CD4-positive, alpha-beta T cell treated with Interleukin-17A for 1 hour (primary cell): ENCODE data around the gene NBAS.
A peak's percentile ranks its signal among the peaks of the same experiment; 100 is the strongest.

ENCODE experiments used
- DNase-seq: peaks from one replicate; pipeline ENCODE4 v3.0.0-alpha.2; 2020

NBAS gene

DNA sequence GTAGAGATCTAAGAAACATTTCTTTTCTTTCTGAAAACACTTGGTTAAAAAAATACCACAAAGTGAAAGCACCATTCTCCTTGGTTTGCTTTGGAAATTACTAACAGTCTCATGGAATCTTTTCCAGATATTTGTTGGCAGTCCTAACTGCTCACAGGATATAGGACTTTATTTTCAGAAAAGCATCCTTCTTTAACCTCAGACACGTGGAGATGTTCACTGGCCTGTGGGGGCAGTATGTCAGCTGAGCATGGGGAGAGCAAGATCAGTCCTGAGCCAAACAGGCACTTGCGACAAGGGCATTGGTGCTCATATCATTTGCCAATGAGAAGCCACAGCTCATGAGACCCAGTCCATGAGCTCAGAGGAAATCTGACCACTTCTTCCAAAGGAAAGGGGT is 371.9 kb downstream of the NBAS start:
- no peak for DNase-seq

DNA sequence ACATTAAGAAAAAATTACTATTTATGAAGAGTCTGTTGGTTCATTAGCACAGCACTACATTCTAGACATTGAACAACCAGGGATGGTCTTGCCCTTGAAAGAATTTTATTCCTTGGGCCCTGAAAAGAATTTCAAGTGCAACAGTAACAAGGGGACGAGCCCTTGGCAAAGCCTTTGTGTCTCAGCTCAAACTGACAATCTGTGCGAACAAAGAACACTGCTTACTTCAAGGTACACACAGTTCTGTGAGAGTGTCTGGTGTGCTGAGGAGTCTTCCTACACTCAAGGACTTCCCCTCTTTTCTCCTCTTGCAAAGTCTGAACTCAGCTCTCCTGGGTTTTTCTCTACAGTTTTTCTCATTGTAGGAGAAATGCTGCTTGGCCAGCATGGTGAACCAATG is 373.4 kb downstream of the NBAS start:
- DNase-seq: no peak

- no peak for DNase-seq
Measured at GRCh38 chr2:15186118-15186517, 375.0 kb downstream of the NBAS start.

DNA sequence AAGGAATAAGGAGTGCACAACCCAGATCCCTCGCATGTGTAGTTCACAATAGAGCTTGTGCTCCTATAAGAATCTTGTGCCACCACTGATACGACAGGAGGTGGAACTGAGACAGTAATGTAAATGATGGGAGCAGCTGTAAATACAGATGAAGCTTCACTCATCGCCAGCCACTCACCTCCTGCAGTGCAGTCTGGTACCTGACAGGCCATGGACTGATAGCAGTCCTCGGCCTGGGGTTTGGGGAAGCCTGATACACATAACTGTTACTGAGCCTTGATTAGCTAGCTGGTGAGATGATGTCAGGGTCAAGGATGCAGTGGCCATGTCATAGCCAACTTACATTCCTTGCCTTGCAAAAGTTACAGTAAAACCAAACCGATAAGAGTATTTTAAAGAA is 376.6 kb downstream of the NBAS start:
- DNase-seq: no peak

- DNase-seq: no peak
Measured at GRCh38 chr2:15182275-15182674, 378.9 kb downstream of the NBAS start.

GRCh38 chr2:15181092-15181745 is 379.9 kb downstream of the NBAS start:
- no peak for DNase-seq

DNA sequence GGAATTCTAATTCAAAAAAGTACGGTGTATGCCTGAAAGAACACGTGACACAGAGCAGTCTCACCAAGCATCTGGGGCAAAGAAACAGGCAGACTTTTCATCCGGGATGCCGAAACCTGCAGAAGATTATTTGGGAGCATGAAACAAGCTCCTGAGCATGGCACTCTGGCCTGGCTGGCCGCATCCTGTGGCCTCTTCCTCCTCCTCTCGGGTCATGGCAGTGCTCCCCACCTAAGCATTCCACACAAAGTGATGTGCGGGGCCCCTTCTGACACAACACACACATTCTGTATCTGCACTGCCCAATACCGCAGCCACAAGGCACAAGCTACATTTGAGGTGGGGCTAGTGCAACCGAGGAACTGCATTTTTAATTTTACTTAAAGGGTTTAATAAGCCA is 380.8 kb downstream of the NBAS start:
- no peak for DNase-seq

DNA sequence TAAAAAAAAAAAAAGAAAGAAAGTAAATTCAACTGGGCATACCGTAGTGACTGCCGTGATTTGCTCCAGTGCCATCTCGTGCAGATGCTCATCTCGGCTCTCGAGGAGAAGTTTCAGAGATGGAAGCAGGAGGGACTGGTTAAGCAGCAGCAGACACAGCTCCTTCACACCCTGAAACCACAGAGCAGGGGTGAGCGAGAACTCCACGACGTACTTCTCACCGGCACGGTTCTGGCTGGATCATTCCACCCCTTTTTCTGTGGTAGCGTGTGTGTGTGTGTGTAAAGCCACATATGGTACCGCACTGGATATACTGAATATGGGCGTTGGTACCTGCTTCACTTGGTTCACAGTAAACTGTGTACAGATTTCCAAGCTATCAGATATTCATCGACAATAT is 382.2 kb downstream of the NBAS start:
- peak; percentile 25 for DNase-seq

DNA sequence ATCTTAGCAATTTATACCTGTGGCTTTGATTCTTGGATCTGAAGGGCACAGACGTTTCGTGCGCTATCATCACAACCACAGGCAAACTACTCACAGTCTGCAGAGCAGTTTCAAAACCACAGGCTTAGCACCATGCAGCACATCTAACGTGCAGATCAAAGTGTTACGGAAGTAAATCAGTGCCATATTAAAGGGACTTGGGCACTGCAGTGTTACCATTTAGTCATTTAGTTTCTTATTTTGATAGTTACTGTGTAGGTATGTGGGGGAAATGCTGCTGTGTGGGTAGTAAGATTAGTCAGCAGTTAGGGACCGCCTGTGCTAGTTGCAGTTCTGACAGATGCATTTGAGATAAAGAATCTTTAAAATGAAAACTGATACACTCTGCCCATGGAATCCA is 384.0 kb downstream of the NBAS start:
- DNase-seq: peak; percentile 66

DNA sequence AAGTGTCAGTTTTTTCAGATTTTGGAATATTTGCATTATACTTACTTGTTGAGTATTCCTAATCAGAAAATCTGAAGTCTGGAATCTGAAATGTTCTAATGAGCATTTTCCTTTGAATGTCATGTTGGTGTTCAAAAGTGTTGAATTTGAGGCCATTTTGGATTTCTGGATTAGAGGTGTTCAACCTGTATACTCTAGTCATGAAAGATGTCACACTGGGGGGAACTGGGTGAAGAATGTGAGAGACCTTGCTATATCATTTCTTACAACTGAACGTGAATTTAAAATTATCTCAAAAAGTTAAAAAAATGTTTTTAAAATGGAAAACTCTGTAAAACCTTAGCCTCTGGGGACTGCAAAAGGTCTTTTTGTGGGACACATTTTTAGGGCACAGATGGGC is 384.5 kb downstream of the NBAS start:
- no peak for DNase-seq

GRCh38 chr2:15174567-15174966 is 386.6 kb downstream of the NBAS start:
- no peak for DNase-seq

DNA sequence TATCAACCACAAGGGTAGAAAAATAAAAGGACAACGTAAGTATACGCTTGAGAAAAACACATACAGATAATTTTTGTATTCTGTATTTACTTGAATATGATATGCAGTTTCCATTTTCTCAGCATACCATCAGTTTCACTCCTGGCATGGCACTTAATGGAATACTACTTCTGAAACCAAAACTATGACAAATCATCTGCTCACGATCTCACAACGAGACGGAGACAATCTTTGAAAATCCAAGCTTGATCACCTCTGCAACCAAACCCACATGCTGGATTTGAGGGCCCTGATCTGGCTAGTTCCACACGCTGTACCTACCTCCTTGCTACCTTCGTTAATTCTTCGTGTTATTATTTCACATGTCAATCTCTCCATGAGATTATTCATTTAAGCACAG is 387.6 kb downstream of the NBAS start:
- DNase-seq: no peak

DNA sequence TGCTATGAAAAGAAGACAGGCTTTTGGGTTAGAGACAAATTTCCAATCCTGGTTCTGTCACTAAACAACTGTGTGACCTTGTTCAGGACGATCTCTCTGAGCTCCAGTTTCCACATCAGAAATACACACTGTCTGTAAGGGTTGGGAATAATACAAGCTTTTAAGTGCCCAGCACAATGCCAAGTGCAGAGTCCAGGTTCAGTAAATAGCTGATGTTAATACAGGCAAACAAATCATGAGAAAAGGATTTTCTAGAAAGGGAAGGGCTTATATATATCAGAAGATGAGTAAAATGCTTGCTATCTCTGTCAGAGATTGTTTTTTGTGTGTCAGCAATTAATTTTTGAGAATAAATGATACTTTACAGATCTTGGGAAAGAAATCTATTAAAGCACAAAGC is 388.3 kb downstream of the NBAS start:
- DNase-seq: no peak

DNA sequence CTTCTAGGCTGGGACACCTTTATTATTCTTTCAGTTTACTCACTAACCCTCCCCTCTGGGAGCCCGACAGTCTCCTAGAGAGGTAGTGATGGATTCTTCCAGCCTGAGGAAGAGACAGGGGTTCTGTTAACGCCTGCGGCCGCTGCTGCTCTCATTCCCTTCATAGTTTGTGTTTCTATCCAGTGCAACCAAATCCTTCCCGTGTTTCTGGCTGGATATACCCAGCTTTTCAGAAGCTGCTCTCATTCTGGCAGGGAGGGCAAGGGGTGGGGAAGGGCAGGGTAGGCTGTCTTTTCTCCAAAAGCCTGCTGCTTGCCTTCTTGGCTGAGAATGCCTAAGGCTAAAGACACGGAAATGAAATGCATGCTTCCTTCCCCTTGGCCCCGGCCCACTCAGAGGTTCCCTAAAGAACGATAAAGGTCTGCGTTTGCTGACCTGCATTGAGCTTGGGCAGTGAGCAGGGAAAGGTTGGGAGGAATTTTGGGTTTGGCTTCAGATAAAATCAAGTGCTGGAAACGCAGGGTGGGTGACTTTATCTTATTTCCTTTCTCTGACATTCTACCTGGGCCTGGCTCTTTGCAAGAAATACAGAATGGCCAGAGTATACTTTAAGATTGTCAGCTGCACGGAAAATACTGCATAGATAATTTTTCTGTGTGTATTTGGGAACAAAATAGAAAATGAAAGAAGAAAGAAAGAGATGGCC is 390.9 kb downstream of the NBAS start:
- no peak for DNase-seq

DNA sequence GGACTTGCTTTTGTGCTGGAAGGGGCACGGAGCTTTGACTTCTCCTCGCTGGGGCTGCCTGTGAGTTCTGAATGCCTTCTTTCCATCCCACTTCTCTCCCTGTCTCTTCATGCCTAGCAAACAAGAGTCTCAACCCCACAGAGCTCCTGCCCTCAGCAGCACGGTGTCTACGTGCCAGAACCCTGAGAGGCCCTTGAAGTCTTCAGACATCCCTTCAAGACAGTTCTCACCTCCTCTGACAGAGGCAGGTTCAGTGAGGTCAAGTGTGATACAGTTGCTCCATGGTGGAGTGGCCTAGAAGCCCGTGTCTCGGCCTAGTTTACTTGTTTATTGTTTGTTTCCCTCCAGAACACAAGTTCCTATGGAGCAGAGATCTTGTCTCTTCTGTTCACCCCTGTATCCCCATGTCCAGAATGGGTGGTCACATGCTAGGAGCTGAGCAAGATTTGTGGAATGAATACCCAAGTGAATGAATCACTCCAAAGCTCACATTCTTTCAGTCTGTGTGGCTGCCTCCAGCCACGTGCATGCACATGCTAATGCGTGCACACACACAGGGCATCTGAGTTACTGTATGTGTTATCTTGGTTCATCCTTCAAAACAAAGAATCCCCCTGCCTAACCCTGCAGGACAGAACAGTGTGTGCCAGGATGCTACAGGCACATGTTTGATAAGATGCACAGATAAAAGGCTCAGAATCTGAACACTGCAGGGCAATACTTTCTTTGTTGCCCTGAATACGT is 391.6 kb downstream of the NBAS start:
- DNase-seq: no peak

DNA sequence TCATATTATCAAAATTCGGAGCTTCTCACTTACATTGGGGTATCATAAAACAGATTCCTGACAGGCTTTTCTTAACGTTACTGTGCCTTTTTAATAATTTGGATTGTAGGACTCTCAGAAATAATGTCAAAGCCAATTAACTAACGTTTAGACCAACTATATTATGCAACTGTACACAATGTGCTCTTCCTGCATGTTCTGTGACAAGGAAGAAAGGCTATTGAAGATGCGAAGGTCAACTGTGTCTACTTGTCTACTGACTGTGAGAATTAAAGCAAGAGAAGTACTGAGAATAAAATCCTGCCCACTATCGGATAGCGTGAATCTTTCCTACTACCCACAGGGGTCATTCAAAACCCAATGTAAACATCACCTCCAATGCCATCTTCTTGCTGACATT is 393.0 kb downstream of the NBAS start:
- DNase-seq: no peak

- no peak for DNase-seq
Measured at GRCh38 chr2:15166878-15167277, 394.3 kb downstream of the NBAS start.

- DNase-seq: no peak
Measured at GRCh38 chr2:15163326-15163725, 397.8 kb downstream of the NBAS start.

GRCh38 chr2:15162620-15163019 is 398.5 kb downstream of the NBAS start:
- no peak for DNase-seq

- DNase-seq: no peak
Measured at GRCh38 chr2:15160201-15160991, 400.7 kb downstream of the NBAS start.

GRCh38 chr2:15159751-15160177 is 401.4 kb downstream of the NBAS start:
- DNase-seq: peak; percentile 5

DNA sequence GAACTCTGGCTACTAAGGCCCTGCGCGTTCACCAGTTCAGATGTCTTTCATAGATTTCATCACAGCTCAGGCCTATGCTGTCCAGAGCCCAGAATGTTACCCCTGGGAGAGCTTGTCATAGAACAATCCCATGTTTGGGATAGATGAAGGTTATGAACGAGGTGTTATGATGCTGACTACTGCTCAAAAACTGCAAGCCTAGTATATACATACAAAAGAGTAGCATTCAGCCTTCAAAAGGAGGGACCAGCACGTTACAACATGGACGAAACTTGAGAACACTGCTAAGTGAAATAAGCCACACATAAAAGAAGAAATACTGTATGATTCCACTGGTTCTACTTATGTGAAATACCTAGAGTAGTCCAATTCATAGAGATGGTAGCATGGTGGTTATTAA is 401.9 kb downstream of the NBAS start:
- DNase-seq: no peak

DNA sequence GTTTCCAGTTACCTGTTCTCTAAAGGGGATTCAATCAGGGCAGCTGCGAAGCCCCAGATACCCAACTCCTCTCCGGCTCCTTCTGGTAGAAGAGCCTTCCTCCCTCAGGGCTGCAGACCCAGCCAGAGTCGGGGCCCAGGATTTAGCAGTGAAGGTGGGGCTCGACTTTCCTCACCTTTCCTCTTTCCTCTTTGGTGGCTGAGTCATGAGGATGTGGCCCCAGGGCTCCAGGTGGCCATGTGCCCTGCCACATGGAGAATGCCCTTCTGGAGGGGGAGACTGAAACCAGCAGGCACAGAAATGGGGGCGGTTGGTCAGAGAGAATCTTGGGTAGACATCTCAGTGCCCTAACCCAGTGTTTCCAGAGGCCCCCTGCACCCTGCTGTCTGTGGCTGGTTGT is 402.6 kb downstream of the NBAS start:
- no peak for DNase-seq
